Measurements from ENCODE around the gene DAPK1. TPM values are rescaled to one million over a fixed set of nuclear protein-coding genes. Genes with fewer than 3 reads are reported as not detected.

DAPK1 gene
- total and polyA plus RNA-seq, 2 donors from 2014 or later: 15.5 to 166 TPM

DNA sequence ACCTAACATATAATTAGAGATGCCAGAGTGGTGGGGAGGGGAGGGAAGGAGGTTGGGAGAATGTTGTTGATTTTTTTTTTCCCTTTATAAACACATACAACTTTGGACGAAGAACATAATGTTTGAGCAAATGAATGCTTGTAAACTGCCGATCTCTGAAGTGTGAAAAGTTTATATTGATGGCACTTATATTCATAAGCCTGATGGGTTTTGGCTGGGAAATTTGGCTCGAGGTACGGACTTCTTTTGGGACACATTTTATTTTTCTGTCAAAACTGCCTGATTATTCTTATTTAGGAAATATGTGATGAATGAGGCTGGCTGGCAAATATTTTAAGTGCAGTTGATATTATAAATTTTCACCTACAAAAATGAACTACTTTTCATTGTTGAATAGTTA, 9.9 kb downstream of the DAPK1 start:
- intact Hi-C loops (cut with DNase I): no loop called here
- TF ChIP-seq, protein P1, sequence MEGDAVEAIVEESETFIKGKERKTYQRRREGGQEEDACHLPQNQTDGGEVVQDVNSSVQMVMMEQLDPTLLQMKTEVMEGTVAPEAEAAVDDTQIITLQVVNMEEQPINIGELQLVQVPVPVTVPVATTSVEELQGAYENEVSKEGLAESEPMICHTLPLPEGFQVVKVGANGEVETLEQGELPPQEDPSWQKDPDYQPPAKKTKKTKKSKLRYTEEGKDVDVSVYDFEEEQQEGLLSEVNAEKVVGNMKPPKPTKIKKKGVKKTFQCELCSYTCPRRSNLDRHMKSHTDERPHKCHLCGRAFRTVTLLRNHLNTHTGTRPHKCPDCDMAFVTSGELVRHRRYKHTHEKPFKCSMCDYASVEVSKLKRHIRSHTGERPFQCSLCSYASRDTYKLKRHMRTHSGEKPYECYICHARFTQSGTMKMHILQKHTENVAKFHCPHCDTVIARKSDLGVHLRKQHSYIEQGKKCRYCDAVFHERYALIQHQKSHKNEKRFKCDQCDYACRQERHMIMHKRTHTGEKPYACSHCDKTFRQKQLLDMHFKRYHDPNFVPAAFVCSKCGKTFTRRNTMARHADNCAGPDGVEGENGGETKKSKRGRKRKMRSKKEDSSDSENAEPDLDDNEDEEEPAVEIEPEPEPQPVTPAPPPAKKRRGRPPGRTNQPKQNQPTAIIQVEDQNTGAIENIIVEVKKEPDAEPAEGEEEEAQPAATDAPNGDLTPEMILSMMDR (IDR thresholded peaks at IDR 0.05; ENCODE audit: borderline replicate concordance, extremely low read depth, insufficient read depth): no peak
- Histone ChIP-seq H3K27ac (ENCODE audit: low read depth in 2 of 2, low read length in 2 of 2) (no peak overlapping the region), H3K9me3 (ENCODE audit: control insufficient read depth in 2 of 3, insufficient read depth in 1 of 3, low read length in 3 of 3) (peaks cover 0 to 4% (median 0%) of the 10 kb centered on the region in 3 donors), H3K4me1 (ENCODE audit: control insufficient read depth in 2 of 3, insufficient read depth in 2 of 3, low read depth in 1 of 3, low read length in 3 of 3) (peaks cover 0 to 25% (median 5%) of the 10 kb centered on the region in 3 donors), H3K36me3 (ENCODE audit: control insufficient read depth in 2 of 3, insufficient read depth in 3 of 3, low read length in 3 of 3) (peaks cover 0 to 3% (median 0%) of the 10 kb centered on the region in 3 donors), H3K27me3 (ENCODE audit: control insufficient read depth, insufficient read depth, low read length) (no peaks in the 10 kb centered on the region), H3K9ac (ENCODE audit: low read length in 3 of 3) (no peak overlapping the region), H3K4me3 (ENCODE audit: low read length in 3 of 3) (no peak overlapping the region)
- FAIRE-seq (no peak), DNase-seq (no peak)

- intact Hi-C loops (cut with DNase I): no loop called here
- Histone ChIP-seq H3K36me3 (ENCODE audit: control insufficient read depth in 2 of 3, insufficient read depth in 3 of 3, low read length in 3 of 3) (peaks cover 0 to 3% (median 0%) of the 10 kb centered on the region in 3 donors), H3K27me3 (ENCODE audit: control insufficient read depth, insufficient read depth, low read length) (no peaks in the 10 kb centered on the region), H3K27ac (ENCODE audit: low read depth in 2 of 2, low read length in 2 of 2) (no peak overlapping the region), H3K4me3 (ENCODE audit: low read length in 3 of 3) (no peak overlapping the region), H3K9me3 (ENCODE audit: control insufficient read depth in 2 of 3, insufficient read depth in 1 of 3, low read length in 3 of 3) (peaks cover 0 to 4% (median 0%) of the 10 kb centered on the region in 3 donors), H3K4me1 (ENCODE audit: control insufficient read depth in 2 of 3, insufficient read depth in 2 of 3, low read depth in 1 of 3, low read length in 3 of 3) (peaks cover 0 to 25% (median 6%) of the 10 kb centered on the region in 3 donors), H3K9ac (ENCODE audit: low read length in 3 of 3) (no peak overlapping the region)
- TF ChIP-seq, protein P1 (IDR thresholded peaks at IDR 0.05; ENCODE audit: borderline replicate concordance, extremely low read depth, insufficient read depth): no peak
- no peak for DNase-seq
- FAIRE-seq: no peak
Measured at GRCh38 chr9:87510252-87510683, 12.6 kb downstream of the DAPK1 start.

DNA sequence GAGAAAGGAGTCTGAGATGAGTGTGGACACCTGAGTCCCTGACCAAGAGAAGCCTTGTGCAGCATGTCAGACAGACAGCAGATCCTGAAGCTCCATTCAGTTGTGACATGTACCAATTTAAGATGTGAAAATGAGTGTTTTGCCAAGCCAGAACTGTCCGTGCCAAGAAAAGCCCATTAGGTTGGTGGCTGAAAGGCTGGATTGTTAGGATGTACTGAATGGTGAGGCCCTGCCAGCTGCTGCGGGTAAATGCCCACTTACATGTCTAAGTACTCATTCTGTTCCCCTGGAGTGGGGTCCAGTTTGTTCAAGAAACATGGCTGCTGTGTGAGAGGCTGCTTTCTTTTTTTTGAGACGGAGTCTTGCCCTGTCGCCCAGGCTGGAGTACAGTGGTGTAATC, 14.6 kb downstream of the DAPK1 start:
- Histone ChIP-seq H3K27me3 (ENCODE audit: control insufficient read depth, insufficient read depth, low read length) (no peaks in the 10 kb centered on the region), H3K36me3 (ENCODE audit: control insufficient read depth in 2 of 3, insufficient read depth in 3 of 3, low read length in 3 of 3) (peaks cover 0 to 3% (median 0%) of the 10 kb centered on the region in 3 donors), H3K4me1 (ENCODE audit: control insufficient read depth in 2 of 3, insufficient read depth in 2 of 3, low read depth in 1 of 3, low read length in 3 of 3) (peaks cover 0 to 18% (median 10%) of the 10 kb centered on the region in 3 donors), H3K4me3 (ENCODE audit: low read length in 3 of 3) (no peak overlapping the region), H3K9ac (ENCODE audit: low read length in 3 of 3) (no peak overlapping the region), H3K9me3 (ENCODE audit: control insufficient read depth in 2 of 3, insufficient read depth in 1 of 3, low read length in 3 of 3) (no peaks in the 10 kb centered on the region), H3K27ac (ENCODE audit: low read depth in 2 of 2, low read length in 2 of 2) (no peak overlapping the region)
- DNase-seq: no peak
- no peak for FAIRE-seq
- TF ChIP-seq, protein P1 (IDR thresholded peaks at IDR 0.05; ENCODE audit: borderline replicate concordance, extremely low read depth, insufficient read depth): no peak
- intact Hi-C loops (cut with DNase I): no loop called here

GRCh38 chr9:87513161-87513560, 15.5 kb downstream of the DAPK1 start:
- Histone ChIP-seq H3K9ac (ENCODE audit: low read length in 3 of 3) (no peak overlapping the region), H3K27ac (ENCODE audit: low read depth in 2 of 2, low read length in 2 of 2) (no peak overlapping the region), H3K4me1 (ENCODE audit: control insufficient read depth in 2 of 3, insufficient read depth in 2 of 3, low read depth in 1 of 3, low read length in 3 of 3) (peaks cover 0 to 18% (median 10%) of the 10 kb centered on the region in 3 donors), H3K27me3 (ENCODE audit: control insufficient read depth, insufficient read depth, low read length) (no peaks in the 10 kb centered on the region), H3K36me3 (ENCODE audit: control insufficient read depth in 2 of 3, insufficient read depth in 3 of 3, low read length in 3 of 3) (peaks cover 0 to 3% (median 0%) of the 10 kb centered on the region in 3 donors), H3K9me3 (ENCODE audit: control insufficient read depth in 2 of 3, insufficient read depth in 1 of 3, low read length in 3 of 3) (no peaks in the 10 kb centered on the region), H3K4me3 (ENCODE audit: low read length in 3 of 3) (no peak overlapping the region)
- FAIRE-seq: no peak
- TF ChIP-seq, protein P1 (IDR thresholded peaks at IDR 0.05; ENCODE audit: borderline replicate concordance, extremely low read depth, insufficient read depth): no peak
- intact Hi-C loops (cut with DNase I): no loop called here
- DNase-seq: no peak
